COLO668 (cell line): ENCODE results near the gene KLHL3.
A peak's percentile ranks its signal among the peaks of the same experiment; 100 is the strongest.

ENCODE experiments used
- DNase-seq: peaks from one replicate; lab custom pipeline; 2025; ENCODE audit not compliant: unreplicated experiment; lab: John Stamatoyannopoulos, UW

The KLHL3 gene

DNA sequence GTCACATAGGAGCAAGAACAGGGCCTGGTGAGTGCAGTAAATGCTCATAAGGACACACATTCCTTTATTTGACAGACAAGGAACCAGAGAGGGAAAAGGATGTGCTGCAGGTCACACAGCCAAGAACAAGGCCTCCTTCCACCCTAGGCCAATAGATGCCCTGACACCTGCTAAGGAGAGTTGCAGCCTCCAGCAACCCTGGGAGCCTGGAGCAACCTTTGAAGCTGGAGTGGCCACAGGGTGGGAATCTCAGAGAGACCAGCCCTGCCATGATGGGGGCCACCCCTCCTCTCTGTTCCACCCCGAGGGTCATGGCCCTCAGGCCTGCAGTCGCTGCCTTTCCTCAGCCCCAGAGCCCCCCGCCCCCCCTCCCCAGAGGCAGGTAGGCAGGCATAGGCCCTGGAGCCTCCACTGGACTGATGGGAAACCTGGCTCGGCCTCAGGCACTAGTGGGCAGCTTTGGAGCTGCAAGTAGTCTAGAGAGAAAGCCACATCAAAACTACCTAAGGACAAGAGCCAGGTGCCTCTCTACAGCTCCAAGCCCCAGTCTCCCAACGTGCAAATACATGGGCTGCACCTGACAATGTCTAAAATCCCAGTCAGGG, 120.6 kb downstream of the KLHL3 start:
- DNase-seq: no peak

DNA sequence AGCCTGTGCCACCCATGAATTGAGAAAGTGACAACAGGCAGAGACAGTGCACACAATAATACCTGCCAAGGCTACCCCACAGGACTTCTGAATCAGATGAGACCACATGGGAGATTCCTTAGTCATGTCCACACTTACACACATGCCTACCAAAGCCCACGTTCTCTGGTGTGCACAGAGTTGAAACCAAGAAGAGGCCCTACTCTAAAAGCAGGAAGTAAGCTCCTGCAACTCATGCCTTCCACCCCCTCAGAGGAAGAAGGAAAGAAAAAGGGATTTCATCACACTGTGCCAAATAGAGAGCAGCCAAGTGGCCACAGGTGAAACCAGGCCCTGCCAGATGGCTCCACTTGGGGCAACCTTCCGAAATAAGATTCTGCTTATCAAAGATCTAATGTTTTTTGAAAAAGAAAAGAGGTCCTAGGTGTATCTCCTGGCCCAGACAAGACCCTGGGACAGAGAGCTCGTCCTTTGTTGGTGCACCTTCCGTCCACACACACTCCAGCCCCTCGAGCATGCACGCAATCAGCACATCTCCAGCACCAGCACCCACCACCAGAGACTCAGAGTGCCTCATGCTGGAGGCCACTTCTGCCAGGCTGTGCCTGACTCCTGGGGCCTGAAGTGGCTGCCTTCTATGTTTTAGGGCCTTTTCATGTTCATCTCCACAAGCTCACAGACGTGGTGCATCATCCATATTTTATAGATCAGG, 122.2 kb downstream of the KLHL3 start:
- no peak for DNase-seq

DNA sequence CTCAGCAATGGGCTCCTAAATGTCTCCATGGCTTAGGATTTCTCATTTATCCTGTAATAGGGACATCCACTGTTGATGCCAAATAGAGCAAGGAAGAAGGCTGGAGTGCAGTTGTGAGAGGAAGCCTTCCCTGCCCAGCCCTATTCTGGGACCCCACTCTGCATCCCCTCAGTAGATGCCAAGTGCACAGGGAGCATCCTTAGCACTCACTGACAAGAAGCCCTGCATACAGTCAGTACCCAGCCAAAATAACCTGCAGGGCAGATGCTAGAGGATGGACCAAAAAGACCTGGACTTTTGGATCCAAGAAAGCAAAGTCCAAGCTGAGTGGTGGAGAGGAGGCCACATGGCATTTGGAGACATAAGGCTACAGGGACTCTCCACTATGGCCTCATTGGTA, 123.3 kb downstream of the KLHL3 start:
- no peak for DNase-seq

GRCh38 chr5:137611794-137612435, 124.0 kb downstream of the KLHL3 start:
- no peak for DNase-seq

DNA sequence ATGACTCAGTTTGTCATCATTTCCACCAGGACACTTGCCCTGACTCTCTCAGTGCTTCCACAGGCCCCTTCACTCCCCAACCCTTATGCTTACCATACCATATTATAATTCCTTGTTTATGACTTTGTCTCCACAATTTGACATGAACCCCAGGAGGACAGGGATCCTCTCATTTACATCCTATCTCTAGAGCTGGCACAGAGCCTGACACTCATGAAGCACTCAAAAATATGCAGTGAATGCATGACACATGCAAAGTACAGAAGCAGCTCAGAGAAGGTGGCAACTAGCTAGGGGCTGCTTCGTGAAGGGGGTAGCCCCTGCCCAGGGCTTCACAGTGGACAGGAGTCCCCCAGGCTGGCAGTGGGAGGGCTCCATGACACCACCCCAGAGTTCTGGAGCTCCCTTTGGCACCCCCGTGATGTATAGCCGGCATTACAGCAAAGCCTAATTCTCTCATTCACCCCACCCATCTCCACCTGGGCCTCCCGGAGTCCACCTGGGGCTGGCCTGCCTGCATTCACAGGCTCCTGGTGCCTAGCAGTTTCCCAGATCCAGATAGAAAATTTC, 124.8 kb downstream of the KLHL3 start:
- no peak for DNase-seq

DNA sequence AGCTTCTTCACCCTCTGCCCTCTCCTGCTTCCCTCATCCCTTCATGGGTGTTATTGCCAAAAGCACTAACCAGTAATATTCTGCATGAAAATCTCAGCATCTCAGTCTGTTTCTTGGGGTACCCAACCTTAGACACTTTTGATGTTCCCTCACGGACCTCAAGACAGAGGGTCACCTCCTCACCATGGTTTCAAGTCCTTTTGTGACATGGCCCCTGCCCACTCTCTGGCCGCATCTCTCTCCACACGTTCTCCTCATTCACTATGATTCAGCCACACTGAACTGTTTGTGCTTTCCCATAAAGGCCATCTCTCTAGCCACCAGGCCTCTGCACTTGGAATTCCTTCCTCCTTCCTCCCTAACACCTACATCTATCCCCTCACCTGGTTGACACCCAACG, 125.3 kb downstream of the KLHL3 start:
- DNase-seq: no peak

DNA sequence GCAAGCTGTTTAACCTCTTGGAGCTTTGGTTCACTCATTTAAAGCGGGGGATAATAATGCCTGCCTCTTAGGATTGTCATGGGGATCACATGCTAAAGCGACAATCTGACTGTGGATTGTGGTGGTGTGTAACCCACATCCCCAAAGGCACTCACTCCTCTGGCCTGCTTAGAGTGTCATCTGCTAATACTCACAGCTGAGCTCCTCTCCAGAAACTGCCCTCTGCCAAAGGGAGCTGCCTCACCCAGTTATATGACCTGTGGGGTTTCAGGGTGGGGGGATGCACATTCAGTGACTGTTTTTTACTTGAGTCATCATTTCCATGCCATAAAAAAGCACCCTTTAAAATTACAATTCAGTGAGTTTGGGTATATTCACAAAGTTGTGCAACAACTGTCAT, 126.8 kb downstream of the KLHL3 start:
- no peak for DNase-seq

DNA sequence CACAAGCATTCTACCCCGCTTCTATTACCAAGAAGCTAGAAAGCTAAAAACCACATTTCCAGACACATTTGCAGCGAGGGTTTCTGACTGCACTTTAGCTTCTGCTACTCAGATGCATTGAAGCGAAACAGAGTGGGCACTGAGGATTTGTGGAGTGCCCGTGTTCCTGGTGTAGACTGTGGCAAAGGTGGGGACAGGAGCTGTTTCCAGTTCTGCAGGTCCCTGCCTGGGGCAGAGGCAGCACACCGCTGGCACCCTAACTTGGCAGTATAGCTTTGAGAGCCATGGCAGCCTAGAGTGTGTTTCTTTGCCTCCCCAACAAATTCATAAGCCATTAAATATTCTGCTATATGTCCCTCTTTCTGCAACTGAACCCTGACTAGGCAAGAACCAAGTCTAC, 128.1 kb downstream of the KLHL3 start:
- no peak for DNase-seq

DNA sequence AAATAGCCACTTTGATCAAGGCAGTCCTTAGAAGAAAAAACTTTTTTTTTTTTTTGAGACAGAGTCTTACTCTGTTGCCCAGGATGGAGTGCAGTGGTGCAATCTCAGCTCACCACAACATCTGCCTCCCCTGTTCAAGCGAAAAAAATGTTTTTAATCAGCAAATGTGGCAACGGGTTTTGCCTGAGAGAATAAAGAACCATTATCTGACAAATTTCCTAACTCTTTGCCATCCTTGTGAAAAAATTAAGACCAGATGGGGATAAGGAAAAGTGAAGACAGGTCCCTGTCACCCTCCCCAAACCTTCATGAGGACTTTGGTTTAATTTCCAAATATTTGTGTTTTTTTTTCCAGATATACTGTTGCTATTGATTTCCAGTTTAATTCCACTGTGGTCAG, 129.5 kb downstream of the KLHL3 start:
- no peak for DNase-seq

- DNase-seq: peak; percentile 3
These were observed 130.5 kb downstream of the KLHL3 start for GRCh38 chr5:137605411-137605810.

DNA sequence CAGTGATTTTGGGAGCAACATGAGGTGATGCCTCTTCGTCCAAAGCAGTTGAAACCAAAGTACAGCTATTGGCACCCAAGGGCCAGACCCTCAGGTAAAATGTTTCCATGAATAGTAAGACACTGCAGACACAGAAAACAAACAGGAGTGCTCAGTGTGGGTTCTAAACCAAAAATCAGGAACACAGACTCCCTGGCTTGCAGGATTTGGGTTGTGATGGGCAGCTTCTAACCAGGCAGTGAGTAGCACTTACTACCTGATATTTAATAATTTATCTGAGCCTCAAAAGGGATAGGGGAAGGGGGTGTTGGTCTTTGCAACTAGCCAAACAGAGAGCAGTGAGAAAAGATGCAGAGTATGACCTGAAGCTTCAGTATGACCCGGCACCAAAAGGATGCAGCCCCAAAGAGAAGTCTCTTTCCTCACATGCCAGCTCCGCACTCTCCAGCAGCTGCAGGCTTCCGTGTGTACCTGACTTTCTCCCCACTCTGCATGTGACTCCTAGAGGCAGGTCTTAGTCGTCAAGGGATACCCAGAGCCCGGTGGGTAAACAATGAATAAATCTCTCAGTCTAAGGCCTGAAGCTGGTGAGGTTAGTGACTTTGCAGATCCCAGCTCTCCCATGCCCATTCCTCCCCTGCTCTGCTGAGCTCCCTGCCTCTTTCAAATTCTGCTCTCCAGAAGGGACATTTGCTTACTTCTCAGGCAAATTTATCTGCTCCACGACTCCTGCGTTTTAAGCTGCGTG, 131.4 kb downstream of the KLHL3 start:
- DNase-seq: peak; percentile 12

- no peak for DNase-seq
These were observed 132.0 kb downstream of the KLHL3 start for GRCh38 chr5:137603891-137604290.

- no peak for DNase-seq
These were observed 132.5 kb downstream of the KLHL3 start for GRCh38 chr5:137603356-137603755.

DNA sequence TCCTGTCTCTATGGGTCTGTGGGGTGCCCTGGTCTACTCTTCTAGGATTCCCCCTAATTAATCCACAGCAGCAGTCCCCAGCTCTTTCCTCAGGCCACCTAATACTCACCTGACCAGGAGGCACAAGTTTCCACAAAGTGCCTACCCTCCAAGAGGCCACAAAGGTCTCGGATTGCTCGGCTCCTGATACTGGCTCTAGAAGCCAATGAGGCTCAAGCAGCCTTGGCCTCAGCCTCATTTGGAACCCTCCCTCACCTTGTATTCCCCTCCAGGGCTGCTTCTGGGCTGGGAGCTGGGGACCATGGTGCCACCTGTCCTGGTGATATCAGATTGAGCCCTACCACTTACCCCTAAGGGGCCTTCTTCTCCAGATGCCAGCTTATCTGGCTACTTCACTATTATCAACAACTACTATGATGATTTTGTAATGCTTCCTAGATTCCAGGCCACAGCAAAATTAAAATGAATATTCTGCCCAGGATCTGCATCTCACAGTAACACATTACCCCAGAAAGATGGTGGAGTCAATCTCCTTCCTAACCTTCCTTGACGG, 133.1 kb downstream of the KLHL3 start:
- DNase-seq: no peak

DNA sequence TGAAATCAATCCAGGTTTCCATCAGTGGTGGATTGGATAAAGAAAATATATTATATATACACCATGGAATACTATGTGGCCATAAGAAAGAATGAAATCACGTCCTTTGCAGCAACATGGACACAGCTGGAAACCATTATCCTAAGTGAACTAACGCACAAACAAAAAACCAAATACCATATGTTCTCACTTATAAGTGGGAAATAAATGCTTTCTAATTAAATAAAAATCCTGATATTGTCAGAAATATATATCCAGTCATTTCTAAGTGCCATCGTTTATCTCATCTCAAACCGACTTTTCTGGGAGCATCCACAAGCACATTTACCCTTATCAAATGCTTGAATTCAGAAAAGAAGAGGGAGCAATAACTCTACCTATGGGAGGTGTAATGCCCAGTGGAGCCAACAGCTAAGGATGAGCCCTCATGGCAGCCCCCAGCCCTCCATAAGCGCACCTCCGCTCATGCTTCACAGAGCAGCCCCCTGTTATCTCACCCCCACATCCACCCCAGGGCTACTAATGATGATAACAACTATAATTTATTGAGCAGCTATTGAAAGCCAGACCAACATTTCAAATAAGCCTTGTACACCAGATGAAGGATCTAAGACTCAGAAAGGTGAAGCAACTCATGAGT, 135.0 kb downstream of the KLHL3 start:
- DNase-seq: no peak

DNA sequence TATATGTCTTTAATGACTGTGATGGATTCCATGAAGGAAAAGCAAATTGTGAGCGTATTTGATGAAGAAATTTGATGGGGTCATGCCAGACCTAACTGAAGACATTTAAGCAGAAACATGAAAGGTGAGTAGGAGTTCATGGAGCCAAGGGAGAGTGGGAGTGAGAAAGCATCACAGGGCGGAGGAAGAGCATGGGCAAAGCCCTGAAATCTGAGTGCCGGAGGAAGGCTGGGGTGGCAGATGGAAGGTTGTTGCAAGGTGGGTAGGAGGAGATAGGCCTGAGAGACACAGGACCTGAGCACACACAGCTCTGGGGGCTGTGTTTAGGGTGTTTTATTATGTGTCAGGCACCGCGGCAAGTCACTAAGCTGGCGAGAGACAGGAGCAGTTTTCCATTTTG, 136.4 kb downstream of the KLHL3 start:
- DNase-seq: no peak

GRCh38 chr5:137598399-137598798, 137.5 kb downstream of the KLHL3 start:
- DNase-seq: no peak

DNA sequence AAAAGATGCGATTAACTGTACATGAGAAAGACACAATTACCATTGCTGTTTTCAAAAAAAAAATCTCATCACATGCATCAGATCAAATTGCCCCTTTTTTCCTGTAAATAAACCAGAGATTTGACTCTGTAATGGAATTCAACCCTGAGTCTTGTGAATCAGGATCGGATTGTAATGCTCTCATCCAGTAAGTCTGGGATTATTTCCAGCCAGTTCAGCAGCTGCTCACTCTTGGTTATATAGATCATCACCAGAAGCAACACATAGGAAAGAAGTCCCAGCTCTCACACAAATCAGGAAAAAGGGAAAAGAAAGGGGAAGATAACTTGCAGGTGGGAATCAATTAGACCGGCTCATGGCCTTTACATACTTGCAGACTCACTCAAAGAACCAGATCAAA, 138.9 kb downstream of the KLHL3 start:
- no peak for DNase-seq

DNA sequence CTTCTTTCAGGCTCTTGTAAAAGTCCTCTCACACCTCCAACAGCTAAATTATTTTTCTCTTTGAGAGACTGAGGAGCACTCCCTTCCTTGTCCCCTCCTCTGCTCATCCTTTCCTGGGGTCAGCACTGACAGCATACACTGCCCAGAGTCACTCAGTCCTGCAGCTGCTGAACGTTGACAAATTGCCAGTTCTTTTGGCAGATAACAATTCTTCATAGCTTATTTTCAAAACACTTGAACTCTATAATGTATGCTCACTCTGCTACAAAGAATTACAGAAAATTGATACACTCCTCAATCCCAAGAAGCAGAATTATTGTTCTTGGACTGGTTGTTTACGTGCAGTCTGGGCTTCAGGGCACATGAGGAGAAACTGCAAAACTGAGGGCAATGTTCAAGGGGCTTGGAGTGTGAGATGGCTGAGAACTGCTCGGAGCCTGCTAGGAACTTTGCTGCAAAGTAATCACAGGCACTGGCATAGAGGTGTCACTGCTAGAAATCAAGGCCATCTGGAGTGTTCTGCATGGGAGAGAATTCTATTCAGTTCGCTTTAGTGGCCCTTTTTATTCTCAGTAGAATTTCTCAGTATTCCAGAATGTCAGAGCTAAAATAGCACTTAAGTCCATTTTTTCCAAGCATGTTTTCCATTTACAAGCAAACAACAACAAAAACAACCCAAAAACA, 140.4 kb downstream of the KLHL3 start:
- no peak for DNase-seq

DNA sequence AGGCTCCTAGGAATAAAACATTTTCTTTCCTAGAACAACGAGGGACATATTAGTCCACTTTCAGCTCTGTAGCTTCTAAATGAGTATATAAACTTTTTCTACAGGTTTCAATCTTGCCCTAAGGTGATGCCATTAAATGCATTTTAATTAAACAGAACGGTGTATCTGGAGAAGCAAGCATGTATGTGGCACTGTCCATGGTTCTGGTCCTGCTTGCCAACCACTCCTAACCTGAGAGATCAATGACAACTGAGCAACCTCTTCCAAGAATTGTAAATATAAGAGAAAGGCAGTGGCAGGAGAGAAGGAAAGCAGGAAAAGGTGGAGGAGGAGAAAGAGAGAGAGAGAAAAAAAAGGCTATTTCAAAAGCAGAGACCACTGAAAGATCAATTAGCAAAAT, 141.2 kb downstream of the KLHL3 start:
- DNase-seq: no peak
